Neural cell (in vitro differentiated cells): ENCODE measurements around the gene EVA1A.

Experiments used
- CTCF ChIP-seq: fragments of 450-650 bp; IDR thresholded peaks from 2 replicates; pipeline ENCODE4 v1.5.1; 2014; ENCODE audit warnings: antibody characterized with exemption, mild to moderate bottlenecking, moderate library complexity; ENCODE audit not compliant: poor library complexity, severe bottlenecking
- EP300 ChIP-seq: fragments of 450-650 bp; conservative IDR thresholded peaks from 2 replicates; pipeline ENCODE4 v1.6.1; 2014; ENCODE audit warnings: antibody characterized with exemption, mild to moderate bottlenecking, moderate library complexity; ENCODE audit not compliant: poor library complexity, severe bottlenecking
- EZH2 ChIP-seq: fragments of 200-600, 300-800 bp; shearing (Covaris generic), sonication (generic); IDR thresholded peaks from 2 replicates; pipeline ENCODE4 v1.6.1; 2014; ENCODE audit warnings: antibody characterized with exemption, low read length, borderline replicate concordance, mild to moderate bottlenecking; ENCODE audit not compliant: insufficient read depth, poor library complexity, severe bottlenecking
- MXI1 ChIP-seq: fragments of 450-650 bp; conservative IDR thresholded peaks from 2 replicates; pipeline ENCODE4 v1.6.1; 2014; ENCODE audit warnings: antibody characterized with exemption, mild to moderate bottlenecking; ENCODE audit not compliant: poor library complexity, severe bottlenecking
- POLR2AphosphoS5 ChIP-seq: IDR thresholded peaks from 2 replicates; pipeline ENCODE4 v1.6.1; 2012
- SMC3 ChIP-seq: fragments of 450-650 bp; conservative IDR thresholded peaks from 2 replicates; pipeline ENCODE4 v1.6.1; 2014; ENCODE audit warnings: antibody characterized with exemption, mild to moderate bottlenecking, moderate library complexity; ENCODE audit not compliant: poor library complexity
- TF ChIP-seq, protein P1 (sequence below): IDR thresholded peaks from 2 replicates; pipeline ENCODE4 v1.6.1; 2012; ENCODE audit warnings: borderline replicate concordance

GRCh38 chr2:75503048-75503607 is 57.6 kb downstream of the EVA1A start:
- TF ChIP-seq EP300 = no peak
- TF ChIP-seq CTCF = no peak
- no peak for TF ChIP-seq EZH2
- TF ChIP-seq POLR2AphosphoS5 = no peak
- TF ChIP-seq SMC3 = no peak
- TF ChIP-seq, protein P1, sequence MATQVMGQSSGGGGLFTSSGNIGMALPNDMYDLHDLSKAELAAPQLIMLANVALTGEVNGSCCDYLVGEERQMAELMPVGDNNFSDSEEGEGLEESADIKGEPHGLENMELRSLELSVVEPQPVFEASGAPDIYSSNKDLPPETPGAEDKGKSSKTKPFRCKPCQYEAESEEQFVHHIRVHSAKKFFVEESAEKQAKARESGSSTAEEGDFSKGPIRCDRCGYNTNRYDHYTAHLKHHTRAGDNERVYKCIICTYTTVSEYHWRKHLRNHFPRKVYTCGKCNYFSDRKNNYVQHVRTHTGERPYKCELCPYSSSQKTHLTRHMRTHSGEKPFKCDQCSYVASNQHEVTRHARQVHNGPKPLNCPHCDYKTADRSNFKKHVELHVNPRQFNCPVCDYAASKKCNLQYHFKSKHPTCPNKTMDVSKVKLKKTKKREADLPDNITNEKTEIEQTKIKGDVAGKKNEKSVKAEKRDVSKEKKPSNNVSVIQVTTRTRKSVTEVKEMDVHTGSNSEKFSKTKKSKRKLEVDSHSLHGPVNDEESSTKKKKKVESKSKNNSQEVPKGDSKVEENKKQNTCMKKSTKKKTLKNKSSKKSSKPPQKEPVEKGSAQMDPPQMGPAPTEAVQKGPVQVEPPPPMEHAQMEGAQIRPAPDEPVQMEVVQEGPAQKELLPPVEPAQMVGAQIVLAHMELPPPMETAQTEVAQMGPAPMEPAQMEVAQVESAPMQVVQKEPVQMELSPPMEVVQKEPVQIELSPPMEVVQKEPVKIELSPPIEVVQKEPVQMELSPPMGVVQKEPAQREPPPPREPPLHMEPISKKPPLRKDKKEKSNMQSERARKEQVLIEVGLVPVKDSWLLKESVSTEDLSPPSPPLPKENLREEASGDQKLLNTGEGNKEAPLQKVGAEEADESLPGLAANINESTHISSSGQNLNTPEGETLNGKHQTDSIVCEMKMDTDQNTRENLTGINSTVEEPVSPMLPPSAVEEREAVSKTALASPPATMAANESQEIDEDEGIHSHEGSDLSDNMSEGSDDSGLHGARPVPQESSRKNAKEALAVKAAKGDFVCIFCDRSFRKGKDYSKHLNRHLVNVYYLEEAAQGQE = no peak
- no peak for TF ChIP-seq MXI1
